Liver (tissue), 3 donors: ENCODE data around the gene ZFP36L2.

Experiments
- CTCF ChIP-seq: fragments of 150-350 bp; IDR thresholded peaks from 2 replicates; pipeline ENCODE4 v1.5.1; 2017; ENCODE audit warnings: improper control_type of control experiment, low read depth, low read length; ENCODE audit not compliant: missing input control
- GABPA ChIP-seq, 2 donors: IDR thresholded peaks in 1 of 2; conservative IDR thresholded peaks in 1 of 2; 2 replicates each; pipeline ENCODE4 v1.6.1; 2016; ENCODE audit warnings: antibody characterized with exemption in 2 of 2, mild to moderate bottlenecking in 1 of 2, moderate library complexity in 1 of 2
- MAX ChIP-seq: IDR thresholded peaks from 2 replicates; pipeline ENCODE4 v1.6.1; 2016; ENCODE audit warnings: antibody characterized with exemption
- RAD21 ChIP-seq, 2 donors: IDR thresholded peaks; 2 replicates each; pipeline ENCODE4 v1.6.1; 2016; ENCODE audit warnings: antibody characterized with exemption in 2 of 2, mild to moderate bottlenecking in 2 of 2
- REST ChIP-seq: IDR thresholded peaks from 2 replicates; pipeline ENCODE4 v1.6.1; 2016; ENCODE audit warnings: antibody characterized with exemption, mild to moderate bottlenecking
- RXRA ChIP-seq, 2 donors: IDR thresholded peaks; 2 replicates each; pipeline ENCODE4 v1.6.1; 2017 to 2018; ENCODE audit warnings: antibody characterized with exemption in 2 of 2, mild to moderate bottlenecking in 1 of 2
- SP1 ChIP-seq: IDR thresholded peaks from 2 replicates; pipeline ENCODE4 v1.6.1; 2018; ENCODE audit warnings: antibody characterized with exemption, mild to moderate bottlenecking
- TAF1 ChIP-seq: conservative IDR thresholded peaks from 2 replicates; pipeline ENCODE4 v1.6.1; 2016; ENCODE audit warnings: antibody characterized with exemption, mild to moderate bottlenecking
- YY1 ChIP-seq: IDR thresholded peaks from 2 replicates; pipeline ENCODE4 v1.6.1; 2016; ENCODE audit warnings: antibody characterized with exemption, mild to moderate bottlenecking
- ZBTB33 ChIP-seq: IDR thresholded peaks from 2 replicates; pipeline ENCODE4 v1.6.1; 2016; ENCODE audit warnings: antibody characterized with exemption
- donor health status: healthy.
- donor health status: healthy.

GRCh38 chr2:43194121-43194869 is 32.1 kb downstream of the ZFP36L2 start:
- no peak for TF ChIP-seq CTCF
- TF ChIP-seq GABPA (IDR thresholded peaks at IDR 0.05 in 1 of 2, conservative IDR thresholded peaks at IDR 0.05 in 1 of 2) = no peak
- TF ChIP-seq REST = peak; percentile 32
- peak in 1 of 2 donors; percentile 53 for TF ChIP-seq RAD21 (IDR thresholded peaks at IDR 0.05)
- no peak for TF ChIP-seq TAF1
- TF ChIP-seq SP1 = peak; percentile 92
- peak; percentile 83 for TF ChIP-seq YY1
- TF ChIP-seq MAX = peak; percentile 67
- peak; percentile 89 to 95 for TF ChIP-seq RXRA (IDR thresholded peaks at IDR 0.05)
- TF ChIP-seq ZBTB33 = peak; percentile 67
